Esophagus squamous epithelium (tissue), 4 donors: ENCODE results near the gene EPN2.

Source experiments
- POLR2A ChIP-seq, 4 donors: fragments of 450-650 bp; IDR thresholded peaks; one replicate each; pipeline ENCODE4 v1.6.1; 2017; ENCODE audit warnings: antibody characterized with exemption in 4 of 4, mild to moderate bottlenecking in 4 of 4, moderate library complexity in 3 of 4
- TF ChIP-seq, protein P1 (sequence below), 6 experiments: fragments of 450-650 bp in 4 of 6; fragments of 200-600 bp in 2 of 6; sonication (generic) in 2 of 6; IDR thresholded peaks; one replicate each; pipeline ENCODE4 v1.5.1; 2016 to 2019; ENCODE audit warnings: antibody characterized with exemption in 6 of 6, mild to moderate bottlenecking in 4 of 6, moderate library complexity in 4 of 6

DNA sequence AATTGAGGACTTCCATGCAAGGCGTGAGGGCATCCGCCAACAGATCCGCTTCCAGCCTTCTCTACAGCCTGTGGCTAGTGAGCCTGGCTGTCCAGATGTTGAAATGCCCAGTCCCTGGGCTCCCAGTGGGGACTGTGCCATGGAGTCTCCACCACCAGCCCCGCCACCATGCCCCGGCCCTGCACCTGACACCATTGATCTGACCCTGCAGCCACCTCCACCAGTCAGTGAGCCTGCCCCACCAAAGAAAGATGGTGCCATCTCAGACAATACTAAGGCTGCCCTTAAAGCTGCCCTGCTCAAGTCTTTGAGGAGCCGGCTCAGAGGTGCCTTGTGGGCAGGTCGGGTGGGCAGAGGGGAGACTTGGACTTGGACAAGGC lies 144.2 kb downstream of the EPN2 start:
- TF ChIP-seq, protein P1, sequence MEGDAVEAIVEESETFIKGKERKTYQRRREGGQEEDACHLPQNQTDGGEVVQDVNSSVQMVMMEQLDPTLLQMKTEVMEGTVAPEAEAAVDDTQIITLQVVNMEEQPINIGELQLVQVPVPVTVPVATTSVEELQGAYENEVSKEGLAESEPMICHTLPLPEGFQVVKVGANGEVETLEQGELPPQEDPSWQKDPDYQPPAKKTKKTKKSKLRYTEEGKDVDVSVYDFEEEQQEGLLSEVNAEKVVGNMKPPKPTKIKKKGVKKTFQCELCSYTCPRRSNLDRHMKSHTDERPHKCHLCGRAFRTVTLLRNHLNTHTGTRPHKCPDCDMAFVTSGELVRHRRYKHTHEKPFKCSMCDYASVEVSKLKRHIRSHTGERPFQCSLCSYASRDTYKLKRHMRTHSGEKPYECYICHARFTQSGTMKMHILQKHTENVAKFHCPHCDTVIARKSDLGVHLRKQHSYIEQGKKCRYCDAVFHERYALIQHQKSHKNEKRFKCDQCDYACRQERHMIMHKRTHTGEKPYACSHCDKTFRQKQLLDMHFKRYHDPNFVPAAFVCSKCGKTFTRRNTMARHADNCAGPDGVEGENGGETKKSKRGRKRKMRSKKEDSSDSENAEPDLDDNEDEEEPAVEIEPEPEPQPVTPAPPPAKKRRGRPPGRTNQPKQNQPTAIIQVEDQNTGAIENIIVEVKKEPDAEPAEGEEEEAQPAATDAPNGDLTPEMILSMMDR (IDR thresholded peaks at IDR 0.05): no peak
- no peak for TF ChIP-seq POLR2A (IDR thresholded peaks at IDR 0.05)
